Gastrocnemius medialis (tissue), 4 donors: ENCODE measurements around the gene CDH4. TPM values are rescaled to one million over a fixed set of nuclear protein-coding genes. Genes with fewer than 3 reads are reported as not detected.

Experiments used
- ATAC-seq, 2 donors: fragments of 150-250 bp; one replicate each; pipeline ENCODE4 v1.9.1; 2016
- DNase-seq, 2 donors: peaks; one replicate each; pipeline ENCODE4 v3.0.0-alpha.2; 2019
- H3K27ac ChIP-seq, 4 donors: fragments of 200-600 bp; sonication (generic); 1 replicate in 1 of 4; 2 replicates in 3 of 4; pipeline ENCODE4 v1.5.1; 2016 to 2018; ENCODE audit warnings: mild to moderate bottlenecking in 2 of 4, moderate library complexity in 1 of 4
- H3K27me3 ChIP-seq, 3 donors: fragments of 200-600 bp; sonication (generic) in 2 of 3; 1 replicate in 1 of 3; 2 replicates in 2 of 3; pipeline versions ENCODE4 v1.5.1 to v1.6.0; 2016 to 2019; ENCODE audit warnings: mild to moderate bottlenecking in 1 of 3, moderate library complexity in 1 of 3
- H3K36me3 ChIP-seq, 2 donors: fragments of 200-600 bp; sonication (generic) in 1 of 2; one replicate each; pipeline ENCODE4 v1.5.1; 2017 to 2018
- H3K4me1 ChIP-seq, 2 donors: fragments of 200-600 bp; sonication (generic) in 1 of 2; one replicate each; pipeline ENCODE4 v1.5.1; 2016 to 2017; ENCODE audit warnings: mild to moderate bottlenecking in 2 of 2
- H3K4me3 ChIP-seq, 4 donors: fragments of 200-600 bp; sonication (generic) in 3 of 4; 1 replicate in 1 of 4; 2 replicates in 3 of 4; pipeline ENCODE4 v1.5.1; 2016 to 2019; ENCODE audit warnings: mild to moderate bottlenecking in 2 of 4
- H3K9me3 ChIP-seq, 3 donors: fragments of 200-600 bp; sonication (generic) in 2 of 3; 1 replicate in 1 of 3; 2 replicates in 2 of 3; pipeline ENCODE4 v1.5.1; 2016 to 2019
- POLR2A ChIP-seq, 2 donors: fragments of 450-650 bp; IDR thresholded peaks; one replicate each; pipeline ENCODE4 v1.6.1; 2017; ENCODE audit warnings: antibody characterized with exemption in 2 of 2, mild to moderate bottlenecking in 2 of 2, moderate library complexity in 2 of 2
- in situ Hi-C, 4 donors: fragments of 200-750 bp; cut with MboI; loops; one replicate each; pipeline versions ENCODE4 v1.15.0 to v1.8.0; 2017; ENCODE audit warnings: low sequenced_read_pairs in 4 of 4
- intact Hi-C: fragments of 100-400 bp; cut with DNase I; formaldehyde crosslinking; loops from one replicate; pipeline ENCODE4 v1.15.1; 2023; ENCODE audit warnings: low total_unique reads
- total RNA-seq, 4 donors: library from RNA; depleted of rRNA; stranded (reverse); fragments of >200 nt; gene quantifications; one replicate each; pipeline versions ENCODE4 v1.1.0 to v1.2.3, GENCODE V29; 2016
- TF ChIP-seq, protein P1 (sequence below), 5 experiments: fragments of 450-650 bp in 3 of 5; fragments of 200-600 bp in 2 of 5; sonication (generic) in 2 of 5; IDR thresholded peaks in 4 of 5; conservative IDR thresholded peaks in 1 of 5; 1 replicate in 4 of 5; 2 replicates in 1 of 5; pipeline ENCODE4 v1.5.1; 2016 to 2019; ENCODE audit warnings: antibody characterized with exemption in 5 of 5, mild to moderate bottlenecking in 3 of 5, moderate library complexity in 3 of 5

Gene CDH4
- total RNA-seq, 4 donors from 2014 or later = 0.38 to 1.2 (median 0.86) TPM

- in situ Hi-C loops (no loop called here), intact Hi-C loops (no loop called here)
- H3K4me3 ChIP-seq = no peak overlapping the region
- no peaks in the 10 kb centered on the region for H3K27me3 ChIP-seq
- no peak overlapping the region for H3K27ac ChIP-seq
- ATAC-seq = no peak
- no peaks in the 10 kb centered on the region for H3K36me3 ChIP-seq
- H3K4me1 ChIP-seq = no peaks in the 10 kb centered on the region
- TF ChIP-seq, protein P1, sequence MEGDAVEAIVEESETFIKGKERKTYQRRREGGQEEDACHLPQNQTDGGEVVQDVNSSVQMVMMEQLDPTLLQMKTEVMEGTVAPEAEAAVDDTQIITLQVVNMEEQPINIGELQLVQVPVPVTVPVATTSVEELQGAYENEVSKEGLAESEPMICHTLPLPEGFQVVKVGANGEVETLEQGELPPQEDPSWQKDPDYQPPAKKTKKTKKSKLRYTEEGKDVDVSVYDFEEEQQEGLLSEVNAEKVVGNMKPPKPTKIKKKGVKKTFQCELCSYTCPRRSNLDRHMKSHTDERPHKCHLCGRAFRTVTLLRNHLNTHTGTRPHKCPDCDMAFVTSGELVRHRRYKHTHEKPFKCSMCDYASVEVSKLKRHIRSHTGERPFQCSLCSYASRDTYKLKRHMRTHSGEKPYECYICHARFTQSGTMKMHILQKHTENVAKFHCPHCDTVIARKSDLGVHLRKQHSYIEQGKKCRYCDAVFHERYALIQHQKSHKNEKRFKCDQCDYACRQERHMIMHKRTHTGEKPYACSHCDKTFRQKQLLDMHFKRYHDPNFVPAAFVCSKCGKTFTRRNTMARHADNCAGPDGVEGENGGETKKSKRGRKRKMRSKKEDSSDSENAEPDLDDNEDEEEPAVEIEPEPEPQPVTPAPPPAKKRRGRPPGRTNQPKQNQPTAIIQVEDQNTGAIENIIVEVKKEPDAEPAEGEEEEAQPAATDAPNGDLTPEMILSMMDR (IDR thresholded peaks at IDR 0.05 in 4 of 5, conservative IDR thresholded peaks at IDR 0.05 in 1 of 5) = no peak
- no peak for TF ChIP-seq POLR2A (IDR thresholded peaks at IDR 0.05)
- H3K9me3 ChIP-seq = no peaks in the 10 kb centered on the region
- no peak for DNase-seq
Measured at GRCh38 chr20:61907081-61907891, 655.2 kb downstream of the CDH4 start.

DNA sequence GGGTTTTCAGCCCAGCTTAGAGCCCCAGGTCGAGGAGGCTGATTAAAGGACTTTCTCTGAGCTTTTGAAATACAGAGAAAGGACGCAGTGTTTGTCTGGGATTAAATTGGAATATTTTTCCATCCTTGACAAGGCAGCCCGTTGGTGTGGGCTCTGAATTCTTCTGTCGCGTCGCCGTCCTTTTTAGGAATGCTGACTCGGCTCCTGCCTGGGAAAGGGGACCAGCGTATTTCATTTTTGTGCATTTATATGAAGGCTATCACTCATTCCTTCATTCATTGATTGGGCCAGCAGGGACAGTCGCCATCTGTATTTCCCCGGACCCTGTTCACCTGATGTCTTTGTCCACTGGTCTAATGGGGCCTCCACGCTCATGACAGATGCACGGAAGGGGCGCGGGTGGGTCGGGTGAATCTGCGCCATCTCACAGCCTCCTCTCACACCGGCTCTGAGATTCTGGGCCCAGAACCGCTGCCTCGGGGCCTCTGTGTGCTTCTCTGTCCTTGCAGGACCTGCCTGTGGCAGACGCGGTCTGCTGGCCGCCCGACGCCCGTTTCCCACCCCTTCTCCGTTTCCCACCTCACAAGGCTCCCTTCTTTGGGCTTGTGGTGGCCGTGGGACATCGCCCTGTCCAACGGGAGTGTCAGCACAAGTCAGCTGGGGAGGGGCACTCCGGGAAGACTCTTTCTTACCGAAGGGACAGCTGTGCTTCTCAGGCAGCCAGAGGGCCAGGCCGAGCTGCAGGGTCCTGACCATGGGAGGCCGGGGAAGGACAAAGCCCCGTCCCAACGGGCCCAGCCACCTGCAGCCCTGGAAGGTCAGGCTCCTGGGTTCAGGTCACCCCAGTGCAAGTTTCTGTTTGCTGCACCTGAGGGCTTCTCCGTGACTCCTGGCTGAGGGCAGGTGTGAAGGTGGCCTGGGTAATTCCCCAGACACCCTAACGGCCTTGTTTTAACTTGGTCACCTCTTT lies 656.3 kb downstream of the CDH4 start:
- no peak for ATAC-seq
- Histone ChIP-seq H3K4me1 (no peaks in the 10 kb centered on the region), H3K27ac (no peak overlapping the region), H3K27me3 (no peaks in the 10 kb centered on the region), H3K9me3 (no peaks in the 10 kb centered on the region), H3K36me3 (no peaks in the 10 kb centered on the region), H3K4me3 (no peak overlapping the region)
- TF ChIP-seq POLR2A (IDR thresholded peaks at IDR 0.05) = no peak
- TF ChIP-seq, protein P1 (IDR thresholded peaks at IDR 0.05 in 4 of 5, conservative IDR thresholded peaks at IDR 0.05 in 1 of 5) = no peak
- intact Hi-C loops (no loop called here), in situ Hi-C loops (no loop called here)
- no peak for DNase-seq

GRCh38 chr20:61909028-61909427 lies 657.0 kb downstream of the CDH4 start:
- no peak for DNase-seq
- Histone ChIP-seq H3K27me3 (no peaks in the 10 kb centered on the region), H3K36me3 (no peaks in the 10 kb centered on the region), H3K27ac (no peak overlapping the region), H3K9me3 (no peaks in the 10 kb centered on the region), H3K4me1 (no peaks in the 10 kb centered on the region), H3K4me3 (no peak overlapping the region)
- TF ChIP-seq, protein P1 (IDR thresholded peaks at IDR 0.05 in 4 of 5, conservative IDR thresholded peaks at IDR 0.05 in 1 of 5) = no peak
- no peak for TF ChIP-seq POLR2A (IDR thresholded peaks at IDR 0.05)
- ATAC-seq = no peak
- in situ Hi-C loops (no loop called here), intact Hi-C loops (no loop called here)

DNA sequence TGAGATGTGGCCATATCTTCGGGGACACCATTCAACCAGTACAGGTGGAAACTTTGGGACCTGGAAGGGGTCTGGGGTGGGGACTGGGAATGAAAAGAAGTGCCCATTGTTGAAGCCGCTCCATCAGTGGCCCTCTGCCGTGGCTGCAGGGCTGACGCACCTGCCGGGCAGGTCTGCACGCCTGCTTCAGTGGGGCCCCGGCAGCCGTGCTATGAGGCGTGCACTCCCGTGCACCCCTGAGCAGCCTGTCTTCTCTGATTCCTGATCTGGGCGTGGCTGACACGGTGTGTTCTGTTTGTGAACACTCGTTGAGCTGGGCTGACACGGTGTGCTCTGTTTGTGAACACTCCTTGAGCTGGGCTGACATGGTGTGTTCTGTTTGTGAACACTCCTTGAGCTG lies 657.8 kb downstream of the CDH4 start:
- Histone ChIP-seq H3K4me3 (no peak overlapping the region), H3K4me1 (no peaks in the 10 kb centered on the region), H3K27ac (no peak overlapping the region), H3K36me3 (no peaks in the 10 kb centered on the region), H3K27me3 (no peaks in the 10 kb centered on the region), H3K9me3 (no peaks in the 10 kb centered on the region)
- in situ Hi-C loops = no loop called here
- intact Hi-C loops = no loop called here
- no peak for TF ChIP-seq POLR2A (IDR thresholded peaks at IDR 0.05)
- TF ChIP-seq, protein P1 (IDR thresholded peaks at IDR 0.05 in 4 of 5, conservative IDR thresholded peaks at IDR 0.05 in 1 of 5) = no peak
- DNase-seq = no peak
- ATAC-seq = no peak
